Measurements from ENCODE around the gene PCSK1N.

The PCSK1N gene

GRCh38 chrX:48782795-48783194 lies 52.6 kb downstream of the PCSK1N start:
- H3K9ac ChIP-seq (ENCODE audit: insufficient read length, low read depth): no peak overlapping the region
- H3K9me3 ChIP-seq (ENCODE audit: insufficient read depth, low read length): no peaks in the 10 kb centered on the region
- H3K4me3 ChIP-seq (ENCODE audit: insufficient read length, low read depth): no peak overlapping the region
- TF ChIP-seq SUZ12 (IDR thresholded peaks at IDR 0.05; ENCODE audit: extremely low read depth, insufficient read depth, insufficient read length) (no peak), ZNF274 (IDR thresholded peaks at IDR 0.05; ENCODE audit: low read depth, low read length) (no peak), YY1 (IDR thresholded peaks at IDR 0.05; ENCODE audit: insufficient read depth, insufficient read length) (no peak)
- no peaks in the 10 kb centered on the region for H3K27me3 ChIP-seq (ENCODE audit: insufficient read depth, insufficient read length)
- DNase-seq (ENCODE audit: low read depth, low spot score): no peak
- H3K4me1 ChIP-seq (ENCODE audit: insufficient read depth, insufficient read length): no peaks in the 10 kb centered on the region
- no peaks in the 10 kb centered on the region for H3K36me3 ChIP-seq (ENCODE audit: insufficient read depth, insufficient read length, low read length)

DNA sequence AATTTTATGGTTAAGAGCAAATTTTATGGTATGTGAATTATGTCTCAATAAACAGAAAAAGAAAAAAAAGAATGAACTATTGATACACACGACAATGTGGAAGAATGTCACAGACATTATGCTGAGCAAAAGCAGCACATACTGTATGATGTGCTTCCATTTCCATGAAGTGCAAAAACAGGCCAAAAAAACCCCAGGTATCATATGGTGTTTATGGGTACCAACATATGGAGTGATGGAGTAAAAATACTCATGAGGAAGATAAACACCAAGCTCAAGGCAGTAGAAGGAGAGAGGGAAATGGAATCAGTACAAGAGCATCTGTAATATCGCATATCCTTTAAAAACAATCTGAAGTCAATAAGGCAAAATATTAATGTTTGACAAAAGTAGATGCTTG lies 53.2 kb downstream of the PCSK1N start:
- Histone ChIP-seq H3K9ac (ENCODE audit: insufficient read length, low read depth) (no peak overlapping the region), H3K4me1 (ENCODE audit: insufficient read depth, insufficient read length) (no peaks in the 10 kb centered on the region), H3K4me3 (ENCODE audit: insufficient read length, low read depth) (no peak overlapping the region), H3K27me3 (ENCODE audit: insufficient read depth, insufficient read length) (no peaks in the 10 kb centered on the region), H3K36me3 (ENCODE audit: insufficient read depth, insufficient read length, low read length) (no peaks in the 10 kb centered on the region), H3K9me3 (ENCODE audit: insufficient read depth, low read length) (no peaks in the 10 kb centered on the region)
- TF ChIP-seq SUZ12 (IDR thresholded peaks at IDR 0.05; ENCODE audit: extremely low read depth, insufficient read depth, insufficient read length): no peak
- TF ChIP-seq ZNF274 (IDR thresholded peaks at IDR 0.05; ENCODE audit: low read depth, low read length): no peak
- TF ChIP-seq YY1 (IDR thresholded peaks at IDR 0.05; ENCODE audit: insufficient read depth, insufficient read length): no peak
- no peak for DNase-seq (ENCODE audit: low read depth, low spot score)

DNA sequence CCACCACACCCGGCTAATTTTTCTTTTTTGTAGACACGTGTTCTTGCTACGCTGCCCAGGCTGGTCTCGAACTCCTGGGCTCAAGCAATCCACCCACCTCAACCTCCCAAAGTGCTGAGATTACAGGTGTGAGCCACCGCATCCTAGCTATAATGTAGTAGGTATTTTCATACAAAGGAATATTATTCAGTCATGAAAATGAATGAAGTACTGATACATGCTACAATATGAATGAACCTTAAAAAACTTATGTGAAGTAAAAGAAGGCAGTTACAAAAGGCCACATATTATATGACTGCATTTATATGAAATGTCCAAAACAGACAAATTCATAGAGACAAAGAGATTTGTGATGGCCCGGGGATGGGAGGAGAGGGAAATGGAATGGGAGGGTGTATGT lies 53.7 kb downstream of the PCSK1N start:
- no peak for DNase-seq (ENCODE audit: low read depth, low spot score)
- H3K4me1 ChIP-seq (ENCODE audit: insufficient read depth, insufficient read length): no peaks in the 10 kb centered on the region
- no peaks in the 10 kb centered on the region for H3K27me3 ChIP-seq (ENCODE audit: insufficient read depth, insufficient read length)
- no peak for TF ChIP-seq YY1 (IDR thresholded peaks at IDR 0.05; ENCODE audit: insufficient read depth, insufficient read length)
- no peak for TF ChIP-seq ZNF274 (IDR thresholded peaks at IDR 0.05; ENCODE audit: low read depth, low read length)
- no peaks in the 10 kb centered on the region for H3K36me3 ChIP-seq (ENCODE audit: insufficient read depth, insufficient read length, low read length)
- no peak overlapping the region for H3K4me3 ChIP-seq (ENCODE audit: insufficient read length, low read depth)
- H3K9ac ChIP-seq (ENCODE audit: insufficient read length, low read depth): no peak overlapping the region
- no peaks in the 10 kb centered on the region for H3K9me3 ChIP-seq (ENCODE audit: insufficient read depth, low read length)

Data from NT2/D1 (cell line).